HK-2 (cell line): Measurements from ENCODE around the gene SMG6.

ENCODE experiments used
- DNase-seq: peaks from one replicate; pipeline ENCODE4 v3.0.0-alpha.2; 2018; ENCODE audit not compliant: unreplicated experiment

The SMG6 gene

GRCh38 chr17:2235265-2235664 is 68.3 kb downstream of the SMG6 start:
- DNase-seq: no peak

- peak; percentile 33 for DNase-seq
These were observed 70.1 kb downstream of the SMG6 start for GRCh38 chr17:2233441-2233947.

GRCh38 chr17:2232244-2232638 is 71.3 kb downstream of the SMG6 start:
- no peak for DNase-seq

- no peak for DNase-seq
These were observed 72.7 kb downstream of the SMG6 start for GRCh38 chr17:2230877-2231276.

- DNase-seq: no peak
These were observed 76.4 kb downstream of the SMG6 start for GRCh38 chr17:2227025-2227699.

GRCh38 chr17:2223617-2223927 is 80.0 kb downstream of the SMG6 start:
- no peak for DNase-seq

- no peak for DNase-seq
These were observed 80.5 kb downstream of the SMG6 start for GRCh38 chr17:2222901-2223616.

GRCh38 chr17:2222301-2222700 is 81.3 kb downstream of the SMG6 start:
- no peak for DNase-seq

- DNase-seq: peak; percentile 65
These were observed 85.2 kb downstream of the SMG6 start for GRCh38 chr17:2218426-2218825.

- DNase-seq: no peak
These were observed 87.8 kb downstream of the SMG6 start for GRCh38 chr17:2215616-2216364.

GRCh38 chr17:2214929-2215615 is 88.5 kb downstream of the SMG6 start:
- DNase-seq: no peak

GRCh38 chr17:2214047-2214928 is 89.3 kb downstream of the SMG6 start:
- peak; percentile 62 for DNase-seq

GRCh38 chr17:2213291-2213960 is 90.2 kb downstream of the SMG6 start:
- no peak for DNase-seq

- peak; percentile 63 for DNase-seq
These were observed 91.1 kb downstream of the SMG6 start for GRCh38 chr17:2212400-2212981.

- no peak for DNase-seq
These were observed 91.8 kb downstream of the SMG6 start for GRCh38 chr17:2211661-2212399.

GRCh38 chr17:2210726-2211125 is 92.9 kb downstream of the SMG6 start:
- DNase-seq: no peak

- DNase-seq: no peak
These were observed 95.6 kb downstream of the SMG6 start for GRCh38 chr17:2207815-2208515.

- no peak for DNase-seq
These were observed 99.2 kb downstream of the SMG6 start for GRCh38 chr17:2204393-2204792.

- no peak for DNase-seq
These were observed 99.8 kb downstream of the SMG6 start for GRCh38 chr17:2203818-2204217.
